ENCODE measurements around the gene IFNG. TPM values are rescaled to one million over a fixed set of nuclear protein-coding genes. Genes with fewer than 3 reads are reported as not detected.

The IFNG gene
- total RNA-seq, 1 donor from 2014 or later, result not detected

DNA sequence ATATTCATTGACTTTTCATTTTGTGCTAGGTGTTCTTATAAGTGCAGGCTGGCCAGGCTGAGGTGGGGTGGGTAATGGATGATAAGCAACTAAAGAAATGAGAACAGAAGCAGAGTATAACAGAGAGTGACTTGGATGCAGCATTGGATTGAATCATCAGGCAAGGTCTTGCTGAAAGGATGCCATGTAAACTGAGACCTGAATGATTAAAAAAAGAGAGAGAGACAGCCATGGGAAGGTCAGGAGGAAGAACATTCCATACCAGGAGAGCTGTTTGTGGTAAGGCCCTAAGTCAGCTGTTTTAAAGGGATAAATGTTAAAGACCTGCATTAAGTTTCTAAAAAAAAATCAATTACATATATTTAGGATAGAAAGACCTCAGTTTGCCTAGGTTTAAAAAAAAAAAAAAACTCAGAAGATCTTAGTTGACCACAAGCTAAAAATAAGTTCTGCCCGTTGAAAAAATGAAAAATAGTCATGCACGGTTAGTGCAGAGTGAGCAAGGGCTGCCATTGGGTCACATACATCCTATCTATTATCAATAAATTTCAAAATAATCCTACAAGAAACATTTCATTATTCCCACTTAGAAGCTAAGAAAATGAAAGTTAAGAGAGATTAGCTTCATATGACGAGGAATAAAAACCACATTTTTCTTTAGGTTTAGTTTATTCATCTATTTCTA, 37.2 kb downstream of the IFNG start:
- no peak for DNase-seq (ENCODE audit: missing footprints)
- intact Hi-C loops (cut with DNase I), result no loop called here
- ATAC-seq, result no peak

DNA sequence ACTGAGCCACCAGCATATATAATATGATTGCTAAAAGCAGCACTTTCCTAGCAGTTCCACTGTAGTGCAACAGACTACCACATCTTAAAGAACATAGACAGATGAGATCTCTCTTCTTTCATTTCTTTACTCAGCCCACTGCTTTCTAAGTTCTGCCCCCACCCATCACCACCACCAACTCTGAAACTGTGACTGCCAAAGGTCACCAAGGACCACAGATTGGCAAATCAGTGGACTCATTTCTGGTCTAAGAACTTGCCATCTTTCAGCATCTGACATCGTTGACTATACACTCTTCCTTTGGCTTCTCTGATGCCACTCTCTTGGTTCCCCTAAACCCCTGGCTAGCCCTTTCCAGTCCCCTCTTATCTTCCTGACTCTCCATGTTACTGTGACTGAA, 38.4 kb downstream of the IFNG start:
- ATAC-seq, result no peak

DNA sequence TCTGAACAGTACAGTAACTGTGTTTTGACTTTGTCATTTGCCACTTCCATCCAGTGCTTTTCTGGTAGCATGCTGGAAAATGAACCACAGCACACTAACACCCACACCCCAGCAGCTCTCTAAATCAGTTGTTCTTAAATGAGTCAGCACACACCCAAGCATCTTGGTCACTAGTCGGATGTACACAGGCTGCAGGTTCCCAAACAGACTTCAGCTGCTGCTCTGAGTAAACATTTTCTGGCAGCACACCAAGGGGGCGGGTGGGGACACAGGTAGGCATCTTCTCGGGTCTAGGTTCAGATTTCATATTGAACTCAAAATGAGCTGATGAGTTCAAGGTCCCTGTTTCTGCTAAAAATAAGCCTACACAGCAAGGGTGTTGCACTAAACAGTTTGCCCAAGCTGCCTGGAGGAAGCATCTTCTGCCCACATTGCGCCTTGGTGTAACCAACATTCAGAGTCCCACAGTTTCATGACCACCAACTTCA, 39.8 kb downstream of the IFNG start:
- intact Hi-C loops (cut with DNase I), result loop anchor here (2.0 kb wide), 1 partner anchor 29 kb away; no protein-coding TSS in a partner anchor
- no peak for ATAC-seq
- DNase-seq (ENCODE audit: missing footprints), result no peak

More for the DNA sequence above, 38.4 kb downstream of the IFNG start:
- intact Hi-C loops (cut with DNase I), result loop anchor here (2.0 kb wide), 1 partner anchor 30 kb away; no protein-coding TSS in a partner anchor
- no peak for DNase-seq (ENCODE audit: missing footprints)

DNA sequence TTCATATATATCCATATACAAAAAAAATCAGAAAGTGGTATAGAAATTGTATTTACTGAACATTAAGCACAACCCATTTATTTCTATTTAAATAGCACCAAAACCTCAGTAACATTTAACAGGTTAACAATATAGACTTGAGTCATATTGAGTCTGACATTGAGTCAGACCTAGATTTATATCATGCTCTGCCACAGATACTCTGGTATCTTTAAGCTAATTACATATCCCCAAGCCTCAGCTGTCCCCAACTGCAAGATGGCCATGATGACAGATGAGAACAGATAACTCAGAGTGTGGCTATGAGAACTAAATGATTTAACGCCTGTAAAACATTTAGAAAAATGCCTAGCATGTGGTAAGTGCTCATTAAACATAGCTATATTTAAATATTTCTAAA, 40.3 kb downstream of the IFNG start:
- no peak for ATAC-seq
- intact Hi-C loops (cut with DNase I), result no loop called here

GRCh38 chr12:68118096-68118755, 41.3 kb downstream of the IFNG start:
- intact Hi-C loops (cut with DNase I), result no loop called here
- ATAC-seq, result no peak

More for the DNA sequence above, 40.3 kb downstream of the IFNG start:
- DNase-seq (ENCODE audit: missing footprints), result no peak

GRCh38 chr12:68117661-68118060, 41.9 kb downstream of the IFNG start:
- ATAC-seq (no peak), DNase-seq (ENCODE audit: missing footprints) (no peak)
- intact Hi-C loops (cut with DNase I), result no loop called here

More at GRCh38 chr12:68118096-68118755, 41.3 kb downstream of the IFNG start:
- no peak for DNase-seq (ENCODE audit: missing footprints)

- intact Hi-C loops (cut with DNase I), result no loop called here
- DNase-seq (ENCODE audit: missing footprints) (no peak), ATAC-seq (no peak)
These were observed 44.3 kb downstream of the IFNG start for GRCh38 chr12:68115281-68115680.

DNA sequence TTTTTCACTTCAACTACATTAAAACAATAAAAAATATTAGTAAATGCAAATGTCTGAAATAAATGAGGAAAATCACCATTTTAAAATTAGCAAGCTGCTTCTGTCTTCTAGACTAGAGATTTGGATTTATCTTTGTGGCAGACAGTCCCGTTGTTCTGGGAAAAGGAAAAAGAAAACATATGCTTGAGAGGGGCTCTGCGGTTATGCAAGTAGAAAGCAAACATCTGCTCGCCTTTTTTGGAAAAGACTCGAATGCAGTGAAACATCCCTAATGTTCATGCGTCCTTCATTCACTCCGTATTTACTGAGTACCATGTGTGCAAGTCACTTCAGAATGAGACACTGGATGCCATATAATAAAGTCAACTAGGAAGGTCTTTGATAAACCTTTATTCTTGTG, 44.9 kb downstream of the IFNG start:
- ATAC-seq (no peak), DNase-seq (ENCODE audit: missing footprints) (no peak)
- intact Hi-C loops (cut with DNase I), result no loop called here

GRCh38 chr12:68113644-68114043, 45.9 kb downstream of the IFNG start:
- ATAC-seq (no peak), DNase-seq (ENCODE audit: missing footprints) (no peak)
- intact Hi-C loops (cut with DNase I), result no loop called here

DNA sequence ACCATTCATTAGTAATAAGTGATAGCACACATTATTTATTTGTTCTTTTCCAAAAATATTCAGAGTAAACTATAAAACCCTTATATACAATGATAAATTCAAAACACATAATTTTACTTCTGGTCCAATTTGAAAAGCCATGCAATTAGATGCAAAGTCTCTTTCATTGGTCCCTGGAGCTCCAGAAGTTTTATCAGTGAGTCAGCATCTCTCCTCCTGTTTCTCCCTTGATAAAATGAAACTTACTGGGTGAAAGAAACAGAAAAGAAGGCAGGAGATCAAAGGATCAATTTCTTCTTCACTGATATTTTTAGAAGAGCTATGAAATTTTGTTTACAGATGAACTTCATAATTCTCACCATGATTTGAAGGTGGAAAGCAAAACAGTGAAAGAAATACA, 47.5 kb downstream of the IFNG start:
- intact Hi-C loops (cut with DNase I), result no loop called here
- no peak for DNase-seq (ENCODE audit: missing footprints)
- ATAC-seq, result no peak

GRCh38 chr12:68109444-68110217, 49.9 kb downstream of the IFNG start:
- intact Hi-C loops (cut with DNase I), result no loop called here
- peak; percentile 20 for ATAC-seq

DNA sequence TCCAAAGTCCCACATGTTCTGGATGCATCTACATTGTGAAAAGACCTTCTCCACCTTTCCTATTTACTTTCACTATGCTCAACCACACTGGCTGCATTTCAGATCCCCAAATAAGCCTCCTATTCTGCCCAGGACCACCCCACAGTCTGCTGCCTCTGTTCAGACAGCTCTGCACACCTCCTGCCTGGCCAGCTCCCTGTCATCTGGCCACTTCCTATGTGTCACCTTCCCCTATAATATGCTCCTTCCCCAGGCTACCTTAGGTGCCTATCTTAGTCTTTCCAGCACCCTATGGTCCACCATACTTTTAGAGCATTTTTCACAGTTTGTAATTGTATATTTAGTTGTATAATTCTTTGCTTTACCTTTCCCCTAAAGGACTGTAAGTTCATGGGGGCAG, 50.5 kb downstream of the IFNG start:
- intact Hi-C loops (cut with DNase I), result no loop called here

More at GRCh38 chr12:68109444-68110217, 49.9 kb downstream of the IFNG start:
- no peak for DNase-seq (ENCODE audit: missing footprints)

GRCh38 chr12:68106660-68107059, 52.9 kb downstream of the IFNG start:
- DNase-seq (ENCODE audit: missing footprints), result no peak
- intact Hi-C loops (cut with DNase I), result no loop called here
- no peak for ATAC-seq

More for the DNA sequence above, 50.5 kb downstream of the IFNG start:
- ATAC-seq, result no peak
- no peak for DNase-seq (ENCODE audit: missing footprints)

- DNase-seq (ENCODE audit: missing footprints) (no peak), ATAC-seq (no peak)
- intact Hi-C loops (cut with DNase I), result no loop called here
These were observed 53.4 kb downstream of the IFNG start for GRCh38 chr12:68106160-68106559.

Other genes with a start within 250 kb of the IFNG start
- not detected for gene IFNG-AS1, start 170.3 kb downstream of the IFNG start, total RNA-seq
- not detected for gene IL26, start 66.1 kb upstream of the IFNG start, total RNA-seq
- not detected for gene IL22, start 93.9 kb upstream of the IFNG start, total RNA-seq
- gene MDM1, start 172.6 kb upstream of the IFNG start, total RNA-seq, result 7.4 TPM